ENCODE results near the gene E2F4. TPM values are rescaled to one million over a fixed set of nuclear protein-coding genes. Genes with fewer than 3 reads are reported as not detected.

E2F4 gene
- total RNA-seq, 2 donors from 2014 or later: 71.8 to 72.8 TPM

GRCh38 chr16:67243481-67243880 is 51.5 kb downstream of the E2F4 start:
- whole genome bisulfite sequencing, 2 experiments (ENCODE audit: insufficient coverage in 1 of 2, insufficient read length in 1 of 2): 92 to 100% methylated on average over 3 to 4 of the region's 4 CpGs
- Histone ChIP-seq H3K9me3 (ENCODE audit: control insufficient read depth, low read length) (no peaks in the 10 kb centered on the region), H3K27ac (ENCODE audit: low read depth, low read length) (no peak overlapping the region), H3K4me1 (ENCODE audit: control insufficient read depth, insufficient read depth, low read length) (peaks cover 24% of the 10 kb centered on the region), H3K36me3 (ENCODE audit: control insufficient read depth, insufficient read depth, low read length) (peaks cover 62% of the 10 kb centered on the region), H3K4me3 (ENCODE audit: low read length) (peak overlapping the region; percentile 89), H3K9ac (ENCODE audit: extremely low read depth, low read length, poor library complexity, severe bottlenecking) (no peak overlapping the region), H3K27me3 (ENCODE audit: control insufficient read depth, insufficient read depth, low read length, poor library complexity, severe bottlenecking) (no peaks in the 10 kb centered on the region)
- DNase-seq: no peak
- H3K27ac Mint-ChIP-seq: no peak overlapping the region
- H3K9me3 Mint-ChIP-seq: no peaks in the 10 kb centered on the region
- H3K27me3 Mint-ChIP-seq (ENCODE audit: insufficient read depth): peaks cover 8% of the 10 kb centered on the region
- H3K4me3 Mint-ChIP-seq: no peak overlapping the region
- H3K4me1 Mint-ChIP-seq: peaks cover 22% of the 10 kb centered on the region
- TF ChIP-seq, protein P1, sequence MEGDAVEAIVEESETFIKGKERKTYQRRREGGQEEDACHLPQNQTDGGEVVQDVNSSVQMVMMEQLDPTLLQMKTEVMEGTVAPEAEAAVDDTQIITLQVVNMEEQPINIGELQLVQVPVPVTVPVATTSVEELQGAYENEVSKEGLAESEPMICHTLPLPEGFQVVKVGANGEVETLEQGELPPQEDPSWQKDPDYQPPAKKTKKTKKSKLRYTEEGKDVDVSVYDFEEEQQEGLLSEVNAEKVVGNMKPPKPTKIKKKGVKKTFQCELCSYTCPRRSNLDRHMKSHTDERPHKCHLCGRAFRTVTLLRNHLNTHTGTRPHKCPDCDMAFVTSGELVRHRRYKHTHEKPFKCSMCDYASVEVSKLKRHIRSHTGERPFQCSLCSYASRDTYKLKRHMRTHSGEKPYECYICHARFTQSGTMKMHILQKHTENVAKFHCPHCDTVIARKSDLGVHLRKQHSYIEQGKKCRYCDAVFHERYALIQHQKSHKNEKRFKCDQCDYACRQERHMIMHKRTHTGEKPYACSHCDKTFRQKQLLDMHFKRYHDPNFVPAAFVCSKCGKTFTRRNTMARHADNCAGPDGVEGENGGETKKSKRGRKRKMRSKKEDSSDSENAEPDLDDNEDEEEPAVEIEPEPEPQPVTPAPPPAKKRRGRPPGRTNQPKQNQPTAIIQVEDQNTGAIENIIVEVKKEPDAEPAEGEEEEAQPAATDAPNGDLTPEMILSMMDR (conservative IDR thresholded peaks at IDR 0.05): no peak
- H3K36me3 Mint-ChIP-seq (ENCODE audit: low read depth): peaks cover 6% of the 10 kb centered on the region

GRCh38 chr16:67244387-67245185 is 52.6 kb downstream of the E2F4 start:
- H3K9me3 Mint-ChIP-seq: no peaks in the 10 kb centered on the region
- no peaks in the 10 kb centered on the region for H3K9me3 ChIP-seq (ENCODE audit: control insufficient read depth, low read length)
- peaks cover 26% of the 10 kb centered on the region for H3K4me1 Mint-ChIP-seq
- no peak overlapping the region for H3K27ac ChIP-seq (ENCODE audit: low read depth, low read length)
- DNase-seq: no peak
- H3K36me3 ChIP-seq (ENCODE audit: control insufficient read depth, insufficient read depth, low read length): peaks cover 50% of the 10 kb centered on the region
- peak overlapping the region; percentile 89 for H3K4me3 ChIP-seq (ENCODE audit: low read length)
- 83 to 88% methylated on average over 3 to 5 of the region's 5 CpGs for WGBS, 2 experiments (ENCODE audit: insufficient coverage in 1 of 2, insufficient read length in 1 of 2)
- H3K9ac ChIP-seq (ENCODE audit: extremely low read depth, low read length, poor library complexity, severe bottlenecking): no peak overlapping the region
- TF ChIP-seq, protein P1 (conservative IDR thresholded peaks at IDR 0.05): no peak
- H3K27me3 Mint-ChIP-seq (ENCODE audit: insufficient read depth): peaks cover 15% of the 10 kb centered on the region
- no peaks in the 10 kb centered on the region for H3K27me3 ChIP-seq (ENCODE audit: control insufficient read depth, insufficient read depth, low read length, poor library complexity, severe bottlenecking)
- H3K4me1 ChIP-seq (ENCODE audit: control insufficient read depth, insufficient read depth, low read length): peaks cover 25% of the 10 kb centered on the region
- peaks cover 3% of the 10 kb centered on the region for H3K36me3 Mint-ChIP-seq (ENCODE audit: low read depth)
- peak overlapping the region; percentile 86 for H3K4me3 Mint-ChIP-seq
- H3K27ac Mint-ChIP-seq: peak overlapping the region; percentile 96

GRCh38 chr16:67245186-67245585 is 53.2 kb downstream of the E2F4 start:
- no peaks in the 10 kb centered on the region for H3K9me3 Mint-ChIP-seq

More at GRCh38 chr16:67245186-67245585, 53.2 kb downstream of the E2F4 start:
- H3K27ac ChIP-seq (ENCODE audit: low read depth, low read length): no peak overlapping the region
- peak overlapping the region; percentile 86 for H3K4me3 Mint-ChIP-seq
- H3K36me3 ChIP-seq (ENCODE audit: control insufficient read depth, insufficient read depth, low read length): peaks cover 45% of the 10 kb centered on the region
- WGBS, 2 experiments (ENCODE audit: insufficient coverage in 1 of 2, insufficient read length in 1 of 2): 83% methylated on average over 1 to 4 of the region's 4 CpGs
- H3K27me3 ChIP-seq (ENCODE audit: control insufficient read depth, insufficient read depth, low read length, poor library complexity, severe bottlenecking): no peaks in the 10 kb centered on the region
- H3K4me1 ChIP-seq (ENCODE audit: control insufficient read depth, insufficient read depth, low read length): peaks cover 28% of the 10 kb centered on the region
- TF ChIP-seq, protein P1 (conservative IDR thresholded peaks at IDR 0.05): no peak
- peak overlapping the region; percentile 89 for H3K4me3 ChIP-seq (ENCODE audit: low read length)
- H3K36me3 Mint-ChIP-seq (ENCODE audit: low read depth): no peaks in the 10 kb centered on the region
- no peak for DNase-seq
- H3K27ac Mint-ChIP-seq: peak overlapping the region; percentile 96
- H3K27me3 Mint-ChIP-seq (ENCODE audit: insufficient read depth): peaks cover 21% of the 10 kb centered on the region
- H3K4me1 Mint-ChIP-seq: peaks cover 32% of the 10 kb centered on the region
- no peaks in the 10 kb centered on the region for H3K9me3 ChIP-seq (ENCODE audit: control insufficient read depth, low read length)
- H3K9ac ChIP-seq (ENCODE audit: extremely low read depth, low read length, poor library complexity, severe bottlenecking): no peak overlapping the region

Data from endodermal cell (in vitro differentiated cells).